Liver (tissue), 3 donors: ENCODE data around the gene POU5F1.
A peak's percentile ranks its signal among the peaks of the same experiment; 100 is the strongest.
"Not testable (repeated sequence)": the region's sequence is repeated elsewhere in the genome, so short reads cannot be mapped to it uniquely, and the experiment has no call there.

Source experiments
- CTCF ChIP-seq: fragments of 150-350 bp; IDR thresholded peaks from 2 replicates; pipeline ENCODE4 v1.5.1; 2017; ENCODE audit warnings: improper control_type of control experiment, low read depth, low read length; ENCODE audit not compliant: missing input control
- EGR1 ChIP-seq, 2 donors: IDR thresholded peaks; 2 replicates each; pipeline ENCODE4 v1.6.1; 2016 to 2018; ENCODE audit warnings: antibody characterized with exemption in 2 of 2, low read depth in 2 of 2
- GABPA ChIP-seq, 2 donors: IDR thresholded peaks in 1 of 2; conservative IDR thresholded peaks in 1 of 2; 2 replicates each; pipeline ENCODE4 v1.6.1; 2016; ENCODE audit warnings: antibody characterized with exemption in 2 of 2, mild to moderate bottlenecking in 1 of 2, moderate library complexity in 1 of 2
- MAX ChIP-seq: IDR thresholded peaks from 2 replicates; pipeline ENCODE4 v1.6.1; 2016; ENCODE audit warnings: antibody characterized with exemption
- RAD21 ChIP-seq, 2 donors: IDR thresholded peaks; 2 replicates each; pipeline ENCODE4 v1.6.1; 2016; ENCODE audit warnings: antibody characterized with exemption in 2 of 2, mild to moderate bottlenecking in 2 of 2
- REST ChIP-seq: IDR thresholded peaks from 2 replicates; pipeline ENCODE4 v1.6.1; 2016; ENCODE audit warnings: antibody characterized with exemption, mild to moderate bottlenecking
- RXRA ChIP-seq, 2 donors: IDR thresholded peaks; 2 replicates each; pipeline ENCODE4 v1.6.1; 2017 to 2018; ENCODE audit warnings: antibody characterized with exemption in 2 of 2, mild to moderate bottlenecking in 1 of 2
- SP1 ChIP-seq: IDR thresholded peaks from 2 replicates; pipeline ENCODE4 v1.6.1; 2018; ENCODE audit warnings: antibody characterized with exemption, mild to moderate bottlenecking
- YY1 ChIP-seq: IDR thresholded peaks from 2 replicates; pipeline ENCODE4 v1.6.1; 2016; ENCODE audit warnings: antibody characterized with exemption, mild to moderate bottlenecking
- ZBTB33 ChIP-seq: IDR thresholded peaks from 2 replicates; pipeline ENCODE4 v1.6.1; 2016; ENCODE audit warnings: antibody characterized with exemption
- donor health status: healthy.
- donor health status: healthy.

- TF ChIP-seq MAX; REST; GABPA (IDR thresholded peaks at IDR 0.05 in 1 of 2, conservative IDR thresholded peaks at IDR 0.05 in 1 of 2); SP1; EGR1 (IDR thresholded peaks at IDR 0.05; ENCODE audit: low read depth in 2 of 2); YY1; ZBTB33: not testable (repeated sequence)
- TF ChIP-seq CTCF = peak; percentile 84
- TF ChIP-seq RAD21 (IDR thresholded peaks at IDR 0.05) = peak; percentile 91 to 92
- TF ChIP-seq RXRA (IDR thresholded peaks at IDR 0.05) = peak in 1 of 2 donors; percentile 14
Measured at GRCh38 chr6:31192431-31193105, 22.1 kb upstream of the POU5F1 start.
